ENCODE results near the gene SERINC4. TPM values are rescaled to one million over a fixed set of nuclear protein-coding genes. Genes with fewer than 3 reads are reported as not detected.

The SERINC4 gene
- total RNA-seq, 4 donors from 2014 or later, result 0.62 TPM; not detected in 3

- peaks cover 48% of the 10 kb centered on the region for H3K36me3 ChIP-seq
- WGBS, result 83% methylated on average over 3 of the region's 3 CpGs
- no peaks in the 10 kb centered on the region for H3K9me3 ChIP-seq
- no peak overlapping the region for H3K4me3 ChIP-seq
- peaks cover 73% of the 10 kb centered on the region for H3K4me1 ChIP-seq
- TF ChIP-seq CTCF (IDR thresholded peaks at IDR 0.05), result no peak
- no peak for TF ChIP-seq POLR2AphosphoS5 (IDR thresholded peaks at IDR 0.05)
- no peak for TF ChIP-seq EP300 (IDR thresholded peaks at IDR 0.05)
- no peak for TF ChIP-seq POLR2A (IDR thresholded peaks at IDR 0.05)
- no peak overlapping the region for H3K27ac ChIP-seq
- no peaks in the 10 kb centered on the region for H3K27me3 ChIP-seq
- no peak for DNase-seq (ENCODE audit: low spot score in 2 of 2)
Measured at GRCh38 chr15:43796566-43796965, 3.5 kb downstream of the SERINC4 start.

GRCh38 chr15:43795997-43796396 lies 4.0 kb downstream of the SERINC4 start:
- peaks cover 71% of the 10 kb centered on the region for H3K4me1 ChIP-seq
- H3K9me3 ChIP-seq, result no peaks in the 10 kb centered on the region
- H3K27ac ChIP-seq, result no peak overlapping the region
- peaks cover 48% of the 10 kb centered on the region for H3K36me3 ChIP-seq
- H3K4me3 ChIP-seq, result no peak overlapping the region
- H3K27me3 ChIP-seq, result no peaks in the 10 kb centered on the region
- TF ChIP-seq EP300 (IDR thresholded peaks at IDR 0.05) (no peak), CTCF (IDR thresholded peaks at IDR 0.05) (no peak), POLR2A (IDR thresholded peaks at IDR 0.05) (no peak), POLR2AphosphoS5 (IDR thresholded peaks at IDR 0.05) (no peak)
- DNase-seq (ENCODE audit: low spot score in 2 of 2), result no peak

- no peaks in the 10 kb centered on the region for H3K27me3 ChIP-seq
- no peak for DNase-seq (ENCODE audit: low spot score in 2 of 2)
- no peak overlapping the region for H3K4me3 ChIP-seq
- H3K36me3 ChIP-seq, result peaks cover 48% of the 10 kb centered on the region
- TF ChIP-seq POLR2A (IDR thresholded peaks at IDR 0.05) (no peak), EP300 (IDR thresholded peaks at IDR 0.05) (no peak), POLR2AphosphoS5 (IDR thresholded peaks at IDR 0.05) (no peak), CTCF (IDR thresholded peaks at IDR 0.05) (no peak)
- peak overlapping the region; percentile 99 for H3K27ac ChIP-seq
- WGBS, result 73% methylated on average over 2 of the region's 2 CpGs
- peaks cover 66% of the 10 kb centered on the region for H3K4me1 ChIP-seq
- H3K9me3 ChIP-seq, result no peaks in the 10 kb centered on the region
Measured at GRCh38 chr15:43795197-43795596, 4.8 kb downstream of the SERINC4 start.

GRCh38 chr15:43794269-43795037 lies 5.6 kb downstream of the SERINC4 start:
- H3K36me3 ChIP-seq, result peaks cover 44% of the 10 kb centered on the region
- TF ChIP-seq EP300 (IDR thresholded peaks at IDR 0.05), result no peak
- TF ChIP-seq POLR2A (IDR thresholded peaks at IDR 0.05), result no peak
- no peak for TF ChIP-seq CTCF (IDR thresholded peaks at IDR 0.05)
- TF ChIP-seq POLR2AphosphoS5 (IDR thresholded peaks at IDR 0.05), result no peak
- H3K4me1 ChIP-seq, result peaks cover 59% of the 10 kb centered on the region
- H3K9me3 ChIP-seq, result no peaks in the 10 kb centered on the region
- H3K27me3 ChIP-seq, result no peaks in the 10 kb centered on the region
- DNase-seq (ENCODE audit: low spot score in 2 of 2), result no peak
- H3K27ac ChIP-seq, result peak overlapping the region; percentile 99
- WGBS, result 85% methylated on average over 9 of the region's 9 CpGs
- peak overlapping the region; percentile 88 for H3K4me3 ChIP-seq

GRCh38 chr15:43793647-43794046 lies 6.4 kb downstream of the SERINC4 start:
- H3K27ac ChIP-seq, result peak overlapping the region; percentile 99
- TF ChIP-seq POLR2A (IDR thresholded peaks at IDR 0.05) (no peak), EP300 (IDR thresholded peaks at IDR 0.05) (no peak), POLR2AphosphoS5 (IDR thresholded peaks at IDR 0.05) (no peak), CTCF (IDR thresholded peaks at IDR 0.05) (no peak)
- peaks cover 38% of the 10 kb centered on the region for H3K36me3 ChIP-seq
- H3K9me3 ChIP-seq, result no peaks in the 10 kb centered on the region
- H3K4me3 ChIP-seq, result peak overlapping the region; percentile 88
- 74% methylated on average over 10 of the region's 10 CpGs for WGBS
- peaks cover 51% of the 10 kb centered on the region for H3K4me1 ChIP-seq
- DNase-seq (ENCODE audit: low spot score in 2 of 2), result no peak
- no peaks in the 10 kb centered on the region for H3K27me3 ChIP-seq
